Vein endothelial cell (primary cell): ENCODE measurements around the gene HNRNPK. TPM values are rescaled to one million over a fixed set of nuclear protein-coding genes. Genes with fewer than 3 reads are reported as not detected.

ENCODE experiments used
- small RNA-seq: library from RNA; depleted of rRNA; stranded (forward); fragments of <200 nt; gene quantifications from one replicate; pipeline ENCODE3, GENCODE V24; 2012
- total RNA-seq: library from RNA; depleted of rRNA; stranded (reverse); fragments of >200 nt; gene quantifications from 2 replicates; pipeline ENCODE4 v1.2.3, GENCODE V29; 2012

The HNRNPK gene
- 603 and 683 TPM in 2 replicates for total RNA-seq

GRCh38 chr9:83979812-83980394, at the start of gene HNRNPK:
Gene HNRNPK (minus strand): TSS chr9:83980215. CDS start chr9:83978252, 1,963 bp downstream.

GRCh38 chr9:83980395-83981125, 545 bp upstream of the HNRNPK start, which contains the start of gene RMI1:
Gene RMI1 (plus strand): TSS chr9:83980805. CDS start chr9:84000987, 20,182 bp downstream.

GRCh38 chr9:83920927-83921707, 58.9 kb downstream of the HNRNPK start, which contains the start of gene KIF27:
Gene KIF27 (minus strand): TSS chr9:83921432. CDS start chr9:83915591, 5,841 bp downstream.

Small RNA genes lying within 50 kb of the gene (small RNA-seq; reads per million reads assigned to genes)
- gene RF00019 = not detected

Other genes starting within 250 kb of the HNRNPK start
- 0.65 and 0.86 TPM in 2 replicates for gene GKAP1, start 162.4 kb downstream of the HNRNPK start, total RNA-seq
- gene KIF27, start 58.8 kb downstream of the HNRNPK start, total RNA-seq = 2.3 and 4.3 TPM in 2 replicates
- 5.9 and 10.8 TPM in 2 replicates for gene RMI1, start 590 bp upstream of the HNRNPK start, total RNA-seq